Measurements from ENCODE around the gene CELSR1. TPM values are rescaled to one million over a fixed set of nuclear protein-coding genes. Genes with fewer than 3 reads are reported as not detected.

Gene CELSR1
- total and polyA plus RNA-seq, 2 donors from 2014 or later: 15.7 to 49.9 TPM

GRCh38 chr22:46511151-46512038 is 26.0 kb downstream of the CELSR1 start:
- no peak for FAIRE-seq
- Histone ChIP-seq H3K27me3 (ENCODE audit: control insufficient read depth, insufficient read depth, low read length) (no peaks in the 10 kb centered on the region), H3K9me3 (ENCODE audit: control insufficient read depth in 2 of 3, insufficient read depth in 1 of 3, low read length in 3 of 3) (no peaks in the 10 kb centered on the region), H3K4me1 (ENCODE audit: control insufficient read depth in 2 of 3, insufficient read depth in 2 of 3, low read depth in 1 of 3, low read length in 3 of 3) (no peaks in the 10 kb centered on the region), H3K9ac (ENCODE audit: low read length in 3 of 3) (no peak overlapping the region), H3K4me3 (ENCODE audit: low read length in 3 of 3) (no peak overlapping the region), H3K27ac (ENCODE audit: low read depth in 2 of 2, low read length in 2 of 2) (no peak overlapping the region), H3K36me3 (ENCODE audit: control insufficient read depth in 2 of 3, insufficient read depth in 3 of 3, low read length in 3 of 3) (no peaks in the 10 kb centered on the region)
- no peak for DNase-seq
- TF ChIP-seq CTCF (IDR thresholded peaks at IDR 0.05; ENCODE audit: borderline replicate concordance, extremely low read depth, insufficient read depth): no peak
- intact Hi-C loops (cut with DNase I): no loop called here

GRCh38 chr22:46509416-46510089 is 27.9 kb downstream of the CELSR1 start:
- H3K4me3 ChIP-seq (ENCODE audit: low read length in 3 of 3): no peak overlapping the region
- no peak for TF ChIP-seq CTCF (IDR thresholded peaks at IDR 0.05; ENCODE audit: borderline replicate concordance, extremely low read depth, insufficient read depth)
- H3K9ac ChIP-seq (ENCODE audit: low read length in 3 of 3): no peak overlapping the region
- no peak for FAIRE-seq
- no peaks in the 10 kb centered on the region for H3K36me3 ChIP-seq (ENCODE audit: control insufficient read depth in 2 of 3, insufficient read depth in 3 of 3, low read length in 3 of 3)
- intact Hi-C loops (cut with DNase I): no loop called here
- no peaks in the 10 kb centered on the region for H3K9me3 ChIP-seq (ENCODE audit: control insufficient read depth in 2 of 3, insufficient read depth in 1 of 3, low read length in 3 of 3)
- DNase-seq: peak in 1 of 5 donors; percentile 66
- H3K27me3 ChIP-seq (ENCODE audit: control insufficient read depth, insufficient read depth, low read length): no peaks in the 10 kb centered on the region
- no peaks in the 10 kb centered on the region for H3K4me1 ChIP-seq (ENCODE audit: control insufficient read depth in 2 of 3, insufficient read depth in 2 of 3, low read depth in 1 of 3, low read length in 3 of 3)
- no peak overlapping the region for H3K27ac ChIP-seq (ENCODE audit: low read depth in 2 of 2, low read length in 2 of 2)

GRCh38 chr22:46508491-46508999 is 28.9 kb downstream of the CELSR1 start:
- intact Hi-C loops (cut with DNase I): no loop called here
- H3K4me3 ChIP-seq (ENCODE audit: low read length in 3 of 3): no peak overlapping the region
- no peak overlapping the region for H3K9ac ChIP-seq (ENCODE audit: low read length in 3 of 3)
- no peaks in the 10 kb centered on the region for H3K9me3 ChIP-seq (ENCODE audit: control insufficient read depth in 2 of 3, insufficient read depth in 1 of 3, low read length in 3 of 3)
- no peaks in the 10 kb centered on the region for H3K4me1 ChIP-seq (ENCODE audit: control insufficient read depth in 2 of 3, insufficient read depth in 2 of 3, low read depth in 1 of 3, low read length in 3 of 3)
- no peak for FAIRE-seq
- H3K27me3 ChIP-seq (ENCODE audit: control insufficient read depth, insufficient read depth, low read length): no peaks in the 10 kb centered on the region
- TF ChIP-seq CTCF (IDR thresholded peaks at IDR 0.05; ENCODE audit: borderline replicate concordance, extremely low read depth, insufficient read depth): no peak
- H3K27ac ChIP-seq (ENCODE audit: low read depth in 2 of 2, low read length in 2 of 2): no peak overlapping the region
- no peaks in the 10 kb centered on the region for H3K36me3 ChIP-seq (ENCODE audit: control insufficient read depth in 2 of 3, insufficient read depth in 3 of 3, low read length in 3 of 3)
- DNase-seq: peak in 3 of 5 donors; percentile 33 to 69 (median 57)

Measured in kidney (tissue), 14 donors.